Vagina (tissue), 2 donors: ENCODE results near the gene SAMD4A. TPM values are rescaled to one million over a fixed set of nuclear protein-coding genes. Genes with fewer than 3 reads are reported as not detected.

Experiments used
- DNase-seq, 2 donors: peaks; one replicate each; pipeline ENCODE4 v3.0.0-alpha.2; 2017; ENCODE audit errors: extremely low spot score in 2 of 2
- H3K27ac ChIP-seq: fragments of 200-600 bp; sonication (generic); one replicate; pipeline ENCODE4 v1.5.1; 2019
- H3K27me3 ChIP-seq: fragments of 200-600 bp; sonication (generic); one replicate; pipeline ENCODE4 v1.5.1; 2019
- H3K36me3 ChIP-seq, 2 donors: fragments of 200-600 bp; sonication (generic); one replicate each; pipeline ENCODE4 v1.5.1; 2017 to 2019
- H3K4me1 ChIP-seq: fragments of 200-600 bp; sonication (generic); one replicate; pipeline ENCODE4 v1.5.1; 2019
- H3K4me3 ChIP-seq, 2 donors: fragments of 200-600 bp; sonication (generic); 1 replicate in 1 of 2; 2 replicates in 1 of 2; pipeline ENCODE4 v1.5.1; 2016 to 2019
- H3K9me3 ChIP-seq: fragments of 200-600 bp; sonication (generic); one replicate; pipeline ENCODE4 v1.5.1; 2019
- POLR2A ChIP-seq, 2 donors: fragments of 450-650 bp; IDR thresholded peaks; one replicate each; pipeline ENCODE4 v1.6.1; 2017; ENCODE audit warnings: antibody characterized with exemption in 2 of 2, mild to moderate bottlenecking in 2 of 2, moderate library complexity in 2 of 2
- POLR2AphosphoS5 ChIP-seq, 2 donors: sonication (generic); formaldehyde crosslinking; IDR thresholded peaks; one replicate each; pipeline ENCODE4 v1.9.0; 2017; ENCODE audit warnings: antibody characterized with exemption in 2 of 2, mild to moderate bottlenecking in 2 of 2, low read depth in 1 of 2; ENCODE audit not compliant: insufficient read depth in 1 of 2
- intact Hi-C: fragments of 100-400 bp; cut with DNase I; formaldehyde crosslinking; loops from one replicate; pipeline ENCODE4 v1.15.1; 2023
- total RNA-seq: library from RNA; depleted of rRNA; stranded (reverse); fragments of >200 nt; gene quantifications from one replicate; pipeline ENCODE4 v1.2.3, GENCODE V29; 2016
- TF ChIP-seq, protein P1 (sequence below), 3 experiments: fragments of 450-650 bp in 2 of 3; fragments of 200-600 bp in 1 of 3; sonication (generic) in 1 of 3; IDR thresholded peaks; one replicate each; pipeline ENCODE4 v1.5.1; 2017 to 2019; ENCODE audit warnings: antibody characterized with exemption in 3 of 3, mild to moderate bottlenecking in 2 of 3, moderate library complexity in 2 of 3

Gene SAMD4A
- total RNA-seq, 1 donor from 2014 or later: 43.0 TPM

DNA sequence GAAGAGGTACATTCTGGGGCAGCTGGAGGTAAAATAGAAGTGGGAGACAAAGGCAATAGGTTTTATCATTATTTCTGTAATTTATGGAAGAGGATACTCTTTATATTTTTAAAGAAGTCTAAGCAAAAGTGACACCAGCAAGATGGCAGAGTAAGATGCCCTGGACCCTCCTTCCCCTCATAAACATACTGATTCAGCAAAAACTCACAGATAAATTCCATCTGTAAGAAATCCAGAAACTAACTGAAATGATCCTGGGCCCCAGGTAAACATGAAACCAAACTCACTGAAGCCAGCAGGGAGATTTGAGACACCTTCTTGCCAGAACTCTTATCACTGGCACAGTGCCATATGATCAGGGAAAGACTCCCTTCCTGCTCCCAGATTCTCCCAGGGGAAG, 255.8 kb downstream of the SAMD4A start:
- TF ChIP-seq POLR2AphosphoS5 (IDR thresholded peaks at IDR 0.05; ENCODE audit: insufficient read depth in 1 of 2, low read depth in 1 of 2) (no peak), POLR2A (IDR thresholded peaks at IDR 0.05) (no peak)
- TF ChIP-seq, protein P1, sequence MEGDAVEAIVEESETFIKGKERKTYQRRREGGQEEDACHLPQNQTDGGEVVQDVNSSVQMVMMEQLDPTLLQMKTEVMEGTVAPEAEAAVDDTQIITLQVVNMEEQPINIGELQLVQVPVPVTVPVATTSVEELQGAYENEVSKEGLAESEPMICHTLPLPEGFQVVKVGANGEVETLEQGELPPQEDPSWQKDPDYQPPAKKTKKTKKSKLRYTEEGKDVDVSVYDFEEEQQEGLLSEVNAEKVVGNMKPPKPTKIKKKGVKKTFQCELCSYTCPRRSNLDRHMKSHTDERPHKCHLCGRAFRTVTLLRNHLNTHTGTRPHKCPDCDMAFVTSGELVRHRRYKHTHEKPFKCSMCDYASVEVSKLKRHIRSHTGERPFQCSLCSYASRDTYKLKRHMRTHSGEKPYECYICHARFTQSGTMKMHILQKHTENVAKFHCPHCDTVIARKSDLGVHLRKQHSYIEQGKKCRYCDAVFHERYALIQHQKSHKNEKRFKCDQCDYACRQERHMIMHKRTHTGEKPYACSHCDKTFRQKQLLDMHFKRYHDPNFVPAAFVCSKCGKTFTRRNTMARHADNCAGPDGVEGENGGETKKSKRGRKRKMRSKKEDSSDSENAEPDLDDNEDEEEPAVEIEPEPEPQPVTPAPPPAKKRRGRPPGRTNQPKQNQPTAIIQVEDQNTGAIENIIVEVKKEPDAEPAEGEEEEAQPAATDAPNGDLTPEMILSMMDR (IDR thresholded peaks at IDR 0.05): no peak
- Histone ChIP-seq H3K4me3 (no peak overlapping the region), H3K36me3 (no peaks in the 10 kb centered on the region), H3K27me3 (no peaks in the 10 kb centered on the region), H3K27ac (no peak overlapping the region), H3K4me1 (no peaks in the 10 kb centered on the region), H3K9me3 (no peaks in the 10 kb centered on the region)
- intact Hi-C loops: no loop called here
- no peak for DNase-seq

DNA sequence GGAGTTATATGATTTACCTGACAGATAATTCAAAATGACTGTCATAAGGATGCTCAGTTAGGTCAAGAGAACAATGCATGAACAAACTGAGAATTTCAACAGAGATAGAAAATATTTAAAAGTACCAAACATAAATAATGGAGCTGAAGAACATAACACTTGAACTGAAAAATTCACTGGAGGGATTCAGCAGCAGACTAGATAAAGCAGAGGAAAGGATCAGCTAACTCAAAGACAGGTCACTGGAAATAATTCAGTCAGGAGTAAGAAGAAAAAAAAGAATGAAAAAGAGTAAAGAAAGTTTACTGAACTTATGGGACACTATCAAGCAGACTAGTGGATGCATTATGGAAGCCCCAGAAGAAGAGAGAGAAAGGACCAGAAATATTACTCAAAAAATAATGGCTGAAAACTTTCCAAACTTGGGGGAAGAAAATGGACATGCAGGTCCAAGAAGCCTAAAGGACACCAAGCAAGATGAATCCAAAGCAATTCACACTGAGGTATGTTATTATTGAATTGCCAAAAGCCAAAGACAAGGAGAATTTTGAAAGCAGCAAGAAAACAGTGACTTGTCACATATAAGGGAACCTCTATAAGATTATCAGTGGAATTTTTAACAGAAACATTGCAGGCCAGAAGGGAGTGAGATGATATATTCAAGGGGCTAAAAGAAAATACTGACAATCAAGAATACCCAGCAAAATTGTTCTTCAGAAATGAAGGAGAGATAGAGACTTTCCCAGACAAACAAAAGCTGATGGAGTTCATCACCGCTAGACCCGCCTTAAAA, 257.0 kb downstream of the SAMD4A start:
- TF ChIP-seq POLR2AphosphoS5 (IDR thresholded peaks at IDR 0.05; ENCODE audit: insufficient read depth in 1 of 2, low read depth in 1 of 2): no peak
- no peak for TF ChIP-seq POLR2A (IDR thresholded peaks at IDR 0.05)
- TF ChIP-seq, protein P1 (IDR thresholded peaks at IDR 0.05): no peak
- no peak for DNase-seq
- Histone ChIP-seq H3K4me1 (no peaks in the 10 kb centered on the region), H3K36me3 (no peaks in the 10 kb centered on the region), H3K27me3 (no peaks in the 10 kb centered on the region), H3K9me3 (no peaks in the 10 kb centered on the region), H3K4me3 (no peak overlapping the region), H3K27ac (no peak overlapping the region)
- intact Hi-C loops: no loop called here

DNA sequence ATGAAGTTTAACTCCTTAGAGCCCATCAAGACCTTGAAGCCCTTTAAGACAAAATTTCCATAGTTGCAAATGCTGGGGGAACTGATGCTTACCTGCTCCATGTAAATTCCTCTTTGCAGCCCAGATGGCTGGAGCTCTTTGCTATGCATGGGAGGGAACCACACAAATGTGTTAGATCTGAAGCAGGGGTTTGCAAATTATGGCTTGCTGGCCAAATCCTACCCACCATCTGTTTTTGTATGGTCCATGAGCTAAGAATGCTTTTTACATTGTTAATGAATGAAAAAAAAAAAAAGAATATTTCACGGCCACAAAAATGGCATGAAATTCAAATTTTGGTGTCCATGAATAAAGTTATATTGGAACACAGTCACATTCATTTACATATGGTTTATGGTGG, 261.1 kb downstream of the SAMD4A start:
- Histone ChIP-seq H3K36me3 (no peaks in the 10 kb centered on the region), H3K27ac (no peak overlapping the region), H3K9me3 (no peaks in the 10 kb centered on the region), H3K4me1 (no peaks in the 10 kb centered on the region), H3K4me3 (no peak overlapping the region), H3K27me3 (no peaks in the 10 kb centered on the region)
- DNase-seq: no peak
- TF ChIP-seq POLR2AphosphoS5 (IDR thresholded peaks at IDR 0.05; ENCODE audit: insufficient read depth in 1 of 2, low read depth in 1 of 2): no peak
- TF ChIP-seq POLR2A (IDR thresholded peaks at IDR 0.05): no peak
- TF ChIP-seq, protein P1 (IDR thresholded peaks at IDR 0.05): no peak
- intact Hi-C loops: no loop called here

DNA sequence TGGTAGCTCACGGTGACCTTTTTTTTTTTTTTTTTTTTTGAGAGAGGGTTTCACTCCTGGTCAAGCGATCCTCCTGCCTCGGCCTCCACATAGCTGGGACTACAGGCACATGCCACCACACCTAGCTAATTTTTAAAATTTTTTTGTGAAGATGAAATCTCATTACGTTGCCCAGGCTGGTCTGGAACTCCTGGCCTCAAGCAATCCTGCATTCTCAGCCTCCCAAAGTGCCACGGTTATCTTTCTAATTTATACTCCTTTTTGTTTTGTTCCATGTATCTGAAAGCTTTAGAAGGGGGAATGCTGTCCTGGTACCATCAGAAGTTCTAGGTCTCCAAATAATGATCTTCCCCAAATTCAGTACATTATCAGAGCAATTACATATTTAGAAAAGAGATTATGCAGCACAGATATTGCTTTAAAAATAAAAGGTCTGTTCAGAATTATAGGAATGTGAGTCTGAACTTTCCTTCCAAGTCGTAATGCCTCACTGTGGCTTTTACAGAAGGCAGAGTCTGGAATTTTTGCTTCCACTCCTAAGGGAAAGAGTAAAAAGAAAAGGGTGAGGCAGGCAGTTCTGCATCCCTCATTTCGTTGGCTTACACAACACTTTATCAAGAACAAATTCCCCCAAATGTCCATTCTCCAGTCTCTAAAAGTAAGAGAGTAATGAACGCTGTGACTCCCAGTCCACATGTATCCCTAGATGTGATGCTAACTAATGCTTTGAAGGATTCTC, 262.7 kb downstream of the SAMD4A start:
- H3K9me3 ChIP-seq: no peaks in the 10 kb centered on the region
- no peaks in the 10 kb centered on the region for H3K27me3 ChIP-seq
- intact Hi-C loops: no loop called here
- no peaks in the 10 kb centered on the region for H3K4me1 ChIP-seq
- no peak overlapping the region for H3K27ac ChIP-seq
- H3K4me3 ChIP-seq: no peak overlapping the region
- DNase-seq: no peak
- TF ChIP-seq POLR2AphosphoS5 (IDR thresholded peaks at IDR 0.05; ENCODE audit: insufficient read depth in 1 of 2, low read depth in 1 of 2) (no peak), POLR2A (IDR thresholded peaks at IDR 0.05) (no peak)
- TF ChIP-seq, protein P1 (IDR thresholded peaks at IDR 0.05): no peak
- H3K36me3 ChIP-seq: no peaks in the 10 kb centered on the region

DNA sequence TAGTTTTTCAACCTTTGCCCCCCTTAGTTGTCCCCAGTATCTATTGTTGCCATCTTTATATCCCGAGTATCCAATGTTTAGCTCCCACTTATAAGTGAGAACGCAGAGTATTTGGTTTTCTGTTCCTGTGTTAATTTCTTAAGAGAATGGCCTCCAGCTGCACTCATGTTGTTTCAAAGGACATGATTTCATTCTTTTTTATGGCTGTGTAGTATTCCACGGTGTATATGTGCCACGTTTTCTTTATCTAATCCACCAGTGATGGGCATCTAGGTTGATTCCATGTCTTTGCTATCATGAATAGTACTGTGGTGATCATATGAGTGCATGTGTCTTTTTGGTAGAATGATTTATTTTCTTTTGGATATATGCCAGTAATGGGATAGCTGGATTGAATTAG, 263.7 kb downstream of the SAMD4A start:
- Histone ChIP-seq H3K27ac (no peak overlapping the region), H3K9me3 (no peaks in the 10 kb centered on the region), H3K4me3 (no peak overlapping the region), H3K36me3 (no peaks in the 10 kb centered on the region), H3K4me1 (no peaks in the 10 kb centered on the region), H3K27me3 (no peaks in the 10 kb centered on the region)
- no peak for DNase-seq
- intact Hi-C loops: no loop called here
- no peak for TF ChIP-seq POLR2AphosphoS5 (IDR thresholded peaks at IDR 0.05; ENCODE audit: insufficient read depth in 1 of 2, low read depth in 1 of 2)
- TF ChIP-seq POLR2A (IDR thresholded peaks at IDR 0.05): no peak
- TF ChIP-seq, protein P1 (IDR thresholded peaks at IDR 0.05): no peak
